Measurements from ENCODE around the gene TMEM179. TPM values are rescaled to one million over a fixed set of nuclear protein-coding genes. Genes with fewer than 3 reads are reported as not detected.

Gene TMEM179
- total RNA-seq, 2 donors from 2014 or later = 2.6 to 9.6 TPM

DNA sequence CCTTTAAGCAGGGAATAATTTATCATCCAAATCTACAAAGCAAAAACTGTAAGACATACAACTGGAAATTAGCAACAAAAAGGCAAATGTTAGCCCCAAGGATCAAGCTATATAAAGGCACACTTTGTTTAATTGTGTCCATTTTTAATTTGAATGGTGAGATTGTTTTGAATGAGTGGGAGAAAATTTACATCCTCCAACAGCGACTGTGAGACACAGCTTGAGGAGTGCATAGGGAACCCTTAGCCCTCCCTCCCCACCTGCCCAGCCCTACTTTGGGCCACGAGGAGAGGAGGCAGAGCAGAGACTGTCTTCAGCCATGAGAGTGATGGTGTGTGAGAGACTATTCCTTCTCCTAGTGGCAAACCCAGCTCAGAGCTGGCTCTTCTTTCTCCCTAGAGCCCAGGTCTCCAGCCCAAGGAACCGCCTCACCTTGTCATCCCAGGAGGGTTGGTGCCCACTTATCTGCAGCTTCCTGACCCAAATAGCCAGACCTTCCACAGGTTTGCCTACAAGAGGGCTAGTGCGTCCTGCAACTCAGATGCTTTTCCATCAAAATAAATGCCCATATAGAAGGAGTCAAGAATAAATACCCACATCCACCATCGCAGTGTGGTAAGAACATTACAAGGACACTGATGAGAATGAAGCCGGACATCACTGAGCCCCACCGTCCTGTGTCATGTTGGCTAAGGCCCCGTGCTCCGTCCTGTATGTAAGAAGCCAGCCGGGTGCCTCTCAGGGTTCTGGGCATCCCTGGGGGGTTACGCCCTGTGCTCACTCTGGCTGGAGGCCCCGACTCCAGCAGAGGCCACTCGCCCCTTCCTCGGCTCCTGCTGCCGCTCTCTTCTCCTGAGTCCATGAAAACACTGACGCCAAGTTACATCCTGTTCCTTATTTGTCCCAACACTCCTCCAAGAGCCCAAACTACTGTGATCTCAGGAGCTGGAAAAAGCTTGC lies 61.4 kb downstream of the TMEM179 start:
- intact Hi-C loops (cut with DNase I) = no loop called here
- no peak for TF ChIP-seq POLR2A (IDR thresholded peaks at IDR 0.05)
- TF ChIP-seq, protein P1, sequence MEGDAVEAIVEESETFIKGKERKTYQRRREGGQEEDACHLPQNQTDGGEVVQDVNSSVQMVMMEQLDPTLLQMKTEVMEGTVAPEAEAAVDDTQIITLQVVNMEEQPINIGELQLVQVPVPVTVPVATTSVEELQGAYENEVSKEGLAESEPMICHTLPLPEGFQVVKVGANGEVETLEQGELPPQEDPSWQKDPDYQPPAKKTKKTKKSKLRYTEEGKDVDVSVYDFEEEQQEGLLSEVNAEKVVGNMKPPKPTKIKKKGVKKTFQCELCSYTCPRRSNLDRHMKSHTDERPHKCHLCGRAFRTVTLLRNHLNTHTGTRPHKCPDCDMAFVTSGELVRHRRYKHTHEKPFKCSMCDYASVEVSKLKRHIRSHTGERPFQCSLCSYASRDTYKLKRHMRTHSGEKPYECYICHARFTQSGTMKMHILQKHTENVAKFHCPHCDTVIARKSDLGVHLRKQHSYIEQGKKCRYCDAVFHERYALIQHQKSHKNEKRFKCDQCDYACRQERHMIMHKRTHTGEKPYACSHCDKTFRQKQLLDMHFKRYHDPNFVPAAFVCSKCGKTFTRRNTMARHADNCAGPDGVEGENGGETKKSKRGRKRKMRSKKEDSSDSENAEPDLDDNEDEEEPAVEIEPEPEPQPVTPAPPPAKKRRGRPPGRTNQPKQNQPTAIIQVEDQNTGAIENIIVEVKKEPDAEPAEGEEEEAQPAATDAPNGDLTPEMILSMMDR (IDR thresholded peaks at IDR 0.05) = no peak
- no peak overlapping the region for H3K4me3 ChIP-seq
- H3K36me3 ChIP-seq (replicated peaks in 1 of 2; ENCODE audit: insufficient read depth in 1 of 2, low read depth in 2 of 2) = no peaks in the 10 kb centered on the region
- H3K27ac ChIP-seq = no peak overlapping the region
- DNase-seq (no peak), ATAC-seq (no peak)
- WGBS, 2 donors = 71 to 84% methylated on average over 12 to 16 of the region's 16 CpGs
- H3K9me3 ChIP-seq = no peaks in the 10 kb centered on the region
- H3K4me1 ChIP-seq = no peaks in the 10 kb centered on the region
- no peaks in the 10 kb centered on the region for H3K27me3 ChIP-seq

DNA sequence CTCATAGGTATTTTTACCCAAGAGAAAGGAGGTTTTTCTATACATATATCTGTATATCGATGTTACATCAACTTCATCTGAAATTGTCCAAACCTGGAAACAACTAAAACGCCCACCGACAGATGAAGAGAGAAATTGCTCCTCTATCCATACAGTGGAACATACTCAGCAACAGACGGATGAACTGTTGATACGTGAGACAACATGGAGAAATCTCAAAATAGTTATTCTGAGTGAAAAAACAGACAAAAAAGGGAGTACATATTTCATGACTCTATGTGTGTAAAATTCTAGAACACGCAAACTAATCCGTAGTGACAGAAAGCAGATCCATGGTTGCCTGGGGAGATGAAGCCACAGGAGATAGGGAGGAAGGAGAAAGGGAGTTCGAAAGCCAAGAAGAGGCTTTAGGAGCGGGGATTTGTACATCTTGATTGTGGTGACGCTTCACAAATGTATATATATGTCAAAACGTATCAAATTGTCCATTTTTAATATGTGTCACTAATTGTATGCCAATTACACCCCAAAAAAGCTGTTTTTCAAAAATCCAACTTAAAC lies 62.6 kb downstream of the TMEM179 start:
- DNase-seq (no peak), ATAC-seq (no peak)
- WGBS, 2 donors = 64 to 73% methylated on average over 11 of the region's 11 CpGs
- intact Hi-C loops (cut with DNase I) = no loop called here
- Histone ChIP-seq H3K4me1 (no peaks in the 10 kb centered on the region), H3K9me3 (no peaks in the 10 kb centered on the region), H3K36me3 (replicated peaks in 1 of 2; ENCODE audit: insufficient read depth in 1 of 2, low read depth in 2 of 2) (no peaks in the 10 kb centered on the region), H3K27ac (no peak overlapping the region), H3K27me3 (no peaks in the 10 kb centered on the region), H3K4me3 (no peak overlapping the region)
- no peak for TF ChIP-seq POLR2A (IDR thresholded peaks at IDR 0.05)
- TF ChIP-seq, protein P1 (IDR thresholded peaks at IDR 0.05) = no peak

Other genes starting within 250 kb of the TMEM179 start
- gene C14orf180, start 25.0 kb downstream of the TMEM179 start, total RNA-seq = 10 to 100 TPM in 1 of 2 donors, not detected in 1; 19.4 TPM
- 10 to 100 TPM; 46.2 to 90.3 TPM for gene INF2, start 84.8 kb upstream of the TMEM179 start, total RNA-seq
- 1 to 10 TPM; 4.0 to 4.7 TPM for gene ADSS1, start 119.5 kb upstream of the TMEM179 start, total RNA-seq
- gene SIVA1, start 148.4 kb upstream of the TMEM179 start, total RNA-seq = 100 to 1,000 TPM; 111 to 130 TPM
- 100 to 1,000 TPM in 1 of 2 donors, 10 to 100 TPM in 1; 74.2 to 151 TPM for gene AKT1, start 191.0 kb upstream of the TMEM179 start, total RNA-seq
- gene ZBTB42, start 196.3 kb upstream of the TMEM179 start, total RNA-seq = 10 to 100 TPM; 10.6 to 21.8 TPM